CD14-positive monocyte (primary cell): ENCODE measurements around the gene ANAPC16. TPM values are rescaled to one million over a fixed set of nuclear protein-coding genes. Genes with fewer than 3 reads are reported as not detected.
A peak's percentile ranks its signal among the peaks of the same experiment; 100 is the strongest.
"Not testable (repeated sequence)": the region's sequence is repeated elsewhere in the genome, so short reads cannot be mapped to it uniquely, and the experiment has no call there.

Experiments used
- DNase-seq, 3 donors: peaks; one replicate each; pipeline ENCODE4 v3.0.0-alpha.2; 2011 to 2022
- H2AFZ ChIP-seq: 2 replicates; pipeline ENCODE4 v1.6.0; 2012; ENCODE audit warnings: mild to moderate bottlenecking, low read depth, low read length, inconsistent platforms; ENCODE audit not compliant: insufficient read depth, poor library complexity, severe bottlenecking
- H3K27ac ChIP-seq, 2 donors: 1 replicate in 1 of 2; 2 replicates in 1 of 2; pipeline ENCODE4 v1.5.1; 2012 to 2013; ENCODE audit warnings: low read length in 2 of 2, control low read depth in 1 of 2, inconsistent platforms in 1 of 2, low read depth in 1 of 2, mild to moderate bottlenecking in 1 of 2
- H3K27me3 ChIP-seq, 2 donors: one replicate each; pipeline versions ENCODE4 v1.6.0 to v1.6.1; 2011 to 2013; ENCODE audit warnings: low read length in 2 of 2; ENCODE audit not compliant: control insufficient read depth in 2 of 2, insufficient read depth in 2 of 2
- H3K36me3 ChIP-seq, 2 donors: replicated peaks in 1 of 2; 1 replicate in 1 of 2; 2 replicates in 1 of 2; pipeline versions ENCODE4 v1.5.1 to v1.6.1; 2012 to 2013; ENCODE audit warnings: low read length in 2 of 2, control low read depth in 1 of 2, inconsistent platforms in 1 of 2, mild to moderate bottlenecking in 1 of 2; ENCODE audit not compliant: insufficient read depth in 2 of 2, control insufficient read depth in 1 of 2
- H3K4me1 ChIP-seq, 2 donors: 1 replicate in 1 of 2; 2 replicates in 1 of 2; pipeline versions ENCODE4 v1.5.1 to v1.6.1; 2012 to 2013; ENCODE audit warnings: low read length in 2 of 2, control low read depth in 1 of 2, inconsistent platforms in 1 of 2, mild to moderate bottlenecking in 1 of 2, moderate library complexity in 1 of 2; ENCODE audit not compliant: insufficient read depth in 2 of 2, control insufficient read depth in 1 of 2
- H3K4me2 ChIP-seq: replicated peaks from 2 replicates; pipeline ENCODE3; 2012; ENCODE audit warnings: low read length, moderate library complexity, mild to moderate bottlenecking; ENCODE audit not compliant: poor library complexity, severe bottlenecking; ENCODE audit errors: extremely low read depth
- H3K4me3 ChIP-seq, 3 experiments: fragments of 200-600 bp in 1 of 3; sonication (generic) in 1 of 3; replicated peaks in 1 of 3; 1 replicate in 2 of 3; 2 replicates in 1 of 3; pipeline ENCODE4 v1.5.1; 2011 to 2013; ENCODE audit warnings: low read length in 3 of 3, mild to moderate bottlenecking in 3 of 3, control low read depth in 2 of 3, low read depth in 2 of 3, inconsistent platforms in 1 of 3, moderate library complexity in 1 of 3
- H3K79me2 ChIP-seq: 2 replicates; pipeline ENCODE4 v1.6.0; 2012; ENCODE audit warnings: mild to moderate bottlenecking, control low read depth, inconsistent platforms, low read length, moderate library complexity; ENCODE audit not compliant: insufficient read depth
- H3K9ac ChIP-seq: 2 replicates; pipeline ENCODE4 v1.6.0; 2017; ENCODE audit warnings: low read length, mild to moderate bottlenecking; ENCODE audit not compliant: insufficient read depth, poor library complexity, severe bottlenecking
- H3K9me3 ChIP-seq, 2 donors: replicated peaks in 1 of 2; 1 replicate in 1 of 2; 2 replicates in 1 of 2; pipeline versions ENCODE4 v1.5.1 to v1.6.1; 2012 to 2013; ENCODE audit warnings: low read length in 2 of 2, control low read depth in 1 of 2; ENCODE audit not compliant: control insufficient read depth in 1 of 2, insufficient read depth in 1 of 2
- H4K20me1 ChIP-seq: 2 replicates; pipeline ENCODE4 v1.6.0; 2012; ENCODE audit warnings: mild to moderate bottlenecking, low read length, control low read depth, moderate library complexity; ENCODE audit not compliant: insufficient read depth
- H3K27ac Mint-ChIP-seq, 7 donors: one replicate each; pipeline ENCODE4 v1.8.0; 2020; ENCODE audit warnings: mild to moderate bottlenecking in 7 of 7, mixed read lengths in 7 of 7, moderate library complexity in 6 of 7, inconsistent platforms in 2 of 7
- H3K27me3 Mint-ChIP-seq, 3 donors: one replicate each; pipeline ENCODE4 v1.8.0; 2021 to 2022; ENCODE audit warnings: low read depth in 3 of 3, mild to moderate bottlenecking in 3 of 3, mixed read lengths in 3 of 3, moderate library complexity in 3 of 3, inconsistent platforms in 1 of 3
- H3K36me3 Mint-ChIP-seq, 2 donors: one replicate each; pipeline ENCODE4 v1.8.0; 2020; ENCODE audit warnings: mixed read lengths in 2 of 2, inconsistent platforms in 1 of 2, mild to moderate bottlenecking in 1 of 2
- H3K4me1 Mint-ChIP-seq: one replicate; pipeline ENCODE4 v1.8.0; 2020; ENCODE audit warnings: mild to moderate bottlenecking, mixed read lengths
- H3K4me3 Mint-ChIP-seq, 2 donors: one replicate each; pipeline ENCODE4 v1.8.0; 2020; ENCODE audit warnings: mild to moderate bottlenecking in 2 of 2, mixed read lengths in 2 of 2, moderate library complexity in 1 of 2
- H3K9me3 Mint-ChIP-seq, 7 donors: one replicate each; pipeline ENCODE4 v1.8.0; 2020 to 2022; ENCODE audit warnings: mixed read lengths in 7 of 7, mild to moderate bottlenecking in 6 of 7, moderate library complexity in 6 of 7, inconsistent platforms in 2 of 7
- WGBS: methylation state at CpG from one replicate; pipeline ENCODE4 v1.1.5; 2013; ENCODE audit warnings: missing lambda C conversion rate; ENCODE audit not compliant: insufficient coverage; 5-methylcytosine and 5-hydroxymethylcytosine counted together
- intact Hi-C, 2 donors: fragments of 100-400 bp; cut with micrococcal nuclease; formaldehyde crosslinking; loops; one replicate each; pipeline versions ENCODE4 v1.15.0 to v1.15.1; 2023
- polyA plus RNA-seq, 3 donors: library from polyadenylated mRNA; depleted of rRNA in 1 of 3; unstranded in 2 of 3; stranded (reverse) in 1 of 3; fragments of 300-500 nt in 2 of 3; fragments of >200 nt in 1 of 3; fragmentation: Illumina TruSeq in 2 of 3; gene quantifications; 1 replicate in 2 of 3; 2 replicates in 1 of 3; pipeline ENCODE4 v1.2.3, GENCODE V29; 2012 to 2021
- TF ChIP-seq, protein P1 (sequence below): fragments of 200-600 bp; IDR thresholded peaks from one replicate; pipeline ENCODE4 v1.8.0; 2022; ENCODE audit warnings: antibody characterized with exemption, mild to moderate bottlenecking

Gene ANAPC16
- polyA plus RNA-seq, 3 donors = 65.5 to 167 (median 148) TPM

DNA sequence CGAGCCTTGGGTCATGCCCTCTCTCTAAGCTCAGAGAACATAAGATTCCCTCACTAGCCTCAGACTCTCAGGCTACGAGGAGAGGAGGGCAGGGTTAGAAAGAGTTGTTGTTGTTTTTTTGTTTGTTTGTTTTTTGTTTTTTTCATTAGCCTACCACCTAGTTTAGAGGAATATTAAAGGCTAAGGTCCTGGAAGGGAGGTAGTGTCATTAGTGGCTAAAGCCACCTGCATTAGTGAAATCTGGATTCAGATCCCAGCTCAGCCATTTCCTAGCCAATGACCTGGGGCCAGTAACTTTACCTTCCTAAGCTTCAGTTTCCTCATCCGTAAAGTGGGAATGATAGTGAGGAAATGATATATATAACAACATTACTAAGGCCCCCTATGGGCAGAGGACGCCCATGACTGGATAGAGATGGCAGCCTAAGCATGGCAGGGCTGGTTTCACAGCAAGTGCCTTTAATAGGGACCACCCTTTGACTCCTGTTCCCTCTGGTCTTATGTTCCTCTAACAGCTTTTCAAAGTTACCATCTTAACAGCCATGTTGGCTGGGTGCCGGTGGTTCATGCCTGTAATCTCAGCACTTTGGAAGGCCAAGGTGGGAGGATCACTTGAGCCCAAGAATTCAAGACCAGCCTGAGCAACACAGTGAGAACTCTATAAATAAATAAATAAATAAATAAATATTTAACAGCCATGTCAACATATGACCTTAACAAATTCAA is 63.0 kb downstream of the ANAPC16 start:
- peaks cover 18 to 30% of the 10 kb centered on the region in 2 donors for H3K4me1 ChIP-seq
- H3K27me3 ChIP-seq = no peaks in the 10 kb centered on the region
- H4K20me1 ChIP-seq = peaks cover 20% of the 10 kb centered on the region
- intact Hi-C loops = no loop called here
- Mint-ChIP-seq H3K36me3 (peaks cover 13 to 23% of the 10 kb centered on the region in 2 donors), H3K27ac (peak overlapping the region in 1 of 7 donors; percentile 73), H3K9me3 (no peaks in the 10 kb centered on the region), H3K27me3 (peaks cover 2% of the 10 kb centered on the region in 3 donors), H3K4me3 (no peak overlapping the region), H3K4me1 (peaks cover 36% of the 10 kb centered on the region)
- WGBS = 100% methylated on average over 1 of the region's 5 CpGs
- no peak overlapping the region for H3K4me3 ChIP-seq
- H3K9ac ChIP-seq = no peak overlapping the region
- no peaks in the 10 kb centered on the region for H3K36me3 ChIP-seq
- H3K79me2 ChIP-seq = peaks cover 6% of the 10 kb centered on the region
- no peak overlapping the region for H2AFZ ChIP-seq
- TF ChIP-seq, protein P1, sequence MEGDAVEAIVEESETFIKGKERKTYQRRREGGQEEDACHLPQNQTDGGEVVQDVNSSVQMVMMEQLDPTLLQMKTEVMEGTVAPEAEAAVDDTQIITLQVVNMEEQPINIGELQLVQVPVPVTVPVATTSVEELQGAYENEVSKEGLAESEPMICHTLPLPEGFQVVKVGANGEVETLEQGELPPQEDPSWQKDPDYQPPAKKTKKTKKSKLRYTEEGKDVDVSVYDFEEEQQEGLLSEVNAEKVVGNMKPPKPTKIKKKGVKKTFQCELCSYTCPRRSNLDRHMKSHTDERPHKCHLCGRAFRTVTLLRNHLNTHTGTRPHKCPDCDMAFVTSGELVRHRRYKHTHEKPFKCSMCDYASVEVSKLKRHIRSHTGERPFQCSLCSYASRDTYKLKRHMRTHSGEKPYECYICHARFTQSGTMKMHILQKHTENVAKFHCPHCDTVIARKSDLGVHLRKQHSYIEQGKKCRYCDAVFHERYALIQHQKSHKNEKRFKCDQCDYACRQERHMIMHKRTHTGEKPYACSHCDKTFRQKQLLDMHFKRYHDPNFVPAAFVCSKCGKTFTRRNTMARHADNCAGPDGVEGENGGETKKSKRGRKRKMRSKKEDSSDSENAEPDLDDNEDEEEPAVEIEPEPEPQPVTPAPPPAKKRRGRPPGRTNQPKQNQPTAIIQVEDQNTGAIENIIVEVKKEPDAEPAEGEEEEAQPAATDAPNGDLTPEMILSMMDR = no peak
- H3K27ac ChIP-seq = no peak overlapping the region
- H3K4me2 ChIP-seq = no peak overlapping the region
- no peak for DNase-seq
- no peaks in the 10 kb centered on the region for H3K9me3 ChIP-seq

DNA sequence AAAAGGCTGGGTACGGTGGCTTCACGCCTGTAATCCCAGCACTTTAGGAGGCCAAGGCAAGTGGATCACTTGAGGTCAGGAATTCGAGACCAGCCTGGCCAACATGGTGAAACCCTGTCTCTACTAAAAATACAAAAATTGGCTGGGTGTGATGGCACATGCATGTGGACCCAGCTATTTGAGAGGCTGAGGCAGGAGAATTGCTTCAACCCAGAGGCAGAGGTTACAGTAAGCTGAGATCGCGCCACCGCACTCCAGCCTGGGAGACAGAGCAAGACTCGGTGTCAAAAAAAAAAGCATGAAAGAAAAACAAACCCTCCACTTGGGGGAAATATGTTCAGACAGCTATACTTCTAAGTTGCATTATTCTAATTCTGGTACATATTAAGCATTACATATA is 63.8 kb downstream of the ANAPC16 start:
- no CpG with 5 or more reads among the region's 7 CpGs for WGBS

More for the DNA sequence above, 63.8 kb downstream of the ANAPC16 start:
- DNase-seq, H3K9me3 ChIP-seq, H3K79me2 ChIP-seq, H3K27me3 Mint-ChIP-seq, H3K27ac ChIP-seq, H3K36me3 ChIP-seq, H3K4me2 ChIP-seq, H3K27me3 ChIP-seq, intact Hi-C loops, H3K4me3 ChIP-seq, H3K9ac ChIP-seq, H2AFZ ChIP-seq, H3K9me3 Mint-ChIP-seq, H3K4me3 Mint-ChIP-seq: not testable (repeated sequence)
- Mint-ChIP-seq H3K27ac (peak overlapping the region in 1 of 7 donors; percentile 20), H3K36me3 (peaks cover 13 to 22% of the 10 kb centered on the region in 2 donors), H3K4me1 (peaks cover 37% of the 10 kb centered on the region)
- Histone ChIP-seq H3K4me1 (peaks cover 13 to 25% of the 10 kb centered on the region in 2 donors), H4K20me1 (peaks cover 14% of the 10 kb centered on the region)
